HG03439 (cell line): ENCODE results near the gene DNAH10.

Experiments used
- ATAC-seq: cut with Tn5 transposase; IDR thresholded peaks from one replicate; pipeline ENCODE4 v1.9.1; 2021; ENCODE audit warnings: mild to moderate bottlenecking, moderate library complexity; ENCODE audit not compliant: unreplicated experiment

The DNAH10 gene

GRCh38 chr12:123928274-123928865 lies 166.3 kb downstream of the DNAH10 start:
- no peak for ATAC-seq

DNA sequence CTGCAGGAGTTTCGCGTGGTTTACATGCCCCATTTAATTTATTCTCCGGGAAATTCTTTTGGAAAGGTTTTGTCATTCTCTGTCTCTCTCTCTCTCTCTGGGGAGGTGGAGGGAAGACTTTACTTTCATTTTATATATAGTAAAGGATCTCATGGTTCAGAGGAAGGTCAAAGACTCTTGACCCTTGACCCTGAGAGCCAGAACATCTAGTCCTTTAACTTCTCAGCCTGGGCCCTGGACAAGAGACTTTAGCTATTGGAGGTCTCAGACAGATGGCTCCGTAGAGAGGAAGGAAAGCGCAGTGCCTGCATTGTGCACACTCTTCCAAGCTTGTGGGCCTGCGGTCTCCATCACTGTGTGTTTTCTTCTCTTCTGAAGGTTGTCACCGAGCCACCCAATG lies 166.8 kb downstream of the DNAH10 start:
- ATAC-seq = no peak

DNA sequence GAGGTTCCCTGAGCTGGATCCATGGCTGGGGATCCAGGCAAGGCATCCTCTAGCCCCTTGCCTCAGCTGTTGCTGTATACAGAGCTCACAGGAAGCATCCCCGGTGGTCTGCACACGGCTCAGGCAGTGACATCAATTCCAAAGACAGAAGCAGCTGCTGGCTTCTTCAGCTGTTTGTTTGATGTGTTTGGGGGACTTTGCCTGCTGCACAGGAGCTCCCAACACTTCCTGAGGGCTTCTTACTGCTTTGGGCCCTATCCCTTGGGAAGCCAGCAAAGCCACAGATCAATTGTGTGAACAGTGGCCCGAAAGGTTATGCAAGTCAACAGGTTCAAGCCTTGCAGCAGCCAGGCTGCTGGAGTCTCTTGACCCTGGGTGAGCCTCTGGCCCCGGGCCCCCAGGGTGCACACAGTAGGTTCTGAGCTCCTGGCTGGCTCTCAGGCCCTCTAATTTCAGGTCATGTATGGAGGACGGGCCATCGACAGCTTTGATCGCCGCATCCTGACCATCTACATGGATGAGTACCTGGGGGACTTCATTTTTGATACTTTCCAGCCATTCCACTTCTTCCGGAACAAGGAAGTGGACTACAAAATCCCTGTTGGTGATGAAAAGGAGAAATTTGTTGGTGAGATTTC lies 168.0 kb downstream of the DNAH10 start:
- ATAC-seq = no peak

DNA sequence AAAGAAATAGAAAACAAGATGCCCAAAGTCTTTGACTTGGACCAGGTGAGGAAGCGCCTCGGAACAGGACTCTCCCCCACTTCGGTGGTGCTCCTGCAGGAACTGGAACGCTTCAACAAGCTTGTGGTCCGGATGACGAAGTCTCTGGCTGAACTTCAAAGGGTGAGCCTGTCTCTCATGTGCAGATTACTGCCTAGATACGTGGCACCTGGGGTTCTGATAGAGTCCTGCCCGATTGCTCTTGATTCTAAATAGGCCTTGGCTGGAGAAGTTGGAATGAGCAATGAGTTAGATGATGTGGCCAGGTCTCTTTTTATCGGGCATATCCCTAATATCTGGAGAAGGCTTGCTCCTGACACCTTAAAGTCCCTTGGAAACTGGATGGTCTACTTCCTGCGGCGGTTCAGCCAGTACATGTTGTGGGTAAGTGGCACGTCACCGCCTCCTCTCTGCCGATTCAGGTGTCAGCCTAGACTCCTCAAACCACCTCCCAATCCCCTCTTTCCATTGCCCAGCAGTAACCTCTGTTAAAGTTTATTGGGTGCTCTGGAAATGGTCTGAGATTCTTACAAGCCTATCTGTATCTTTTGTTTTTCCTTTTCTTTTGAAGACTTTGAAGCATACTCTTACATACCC lies 169.7 kb downstream of the DNAH10 start:
- no peak for ATAC-seq

- ATAC-seq = no peak
These were observed 171.1 kb downstream of the DNAH10 start for GRCh38 chr12:123933214-123933613.

GRCh38 chr12:123934016-123934620 lies 172.0 kb downstream of the DNAH10 start:
- ATAC-seq = no peak

DNA sequence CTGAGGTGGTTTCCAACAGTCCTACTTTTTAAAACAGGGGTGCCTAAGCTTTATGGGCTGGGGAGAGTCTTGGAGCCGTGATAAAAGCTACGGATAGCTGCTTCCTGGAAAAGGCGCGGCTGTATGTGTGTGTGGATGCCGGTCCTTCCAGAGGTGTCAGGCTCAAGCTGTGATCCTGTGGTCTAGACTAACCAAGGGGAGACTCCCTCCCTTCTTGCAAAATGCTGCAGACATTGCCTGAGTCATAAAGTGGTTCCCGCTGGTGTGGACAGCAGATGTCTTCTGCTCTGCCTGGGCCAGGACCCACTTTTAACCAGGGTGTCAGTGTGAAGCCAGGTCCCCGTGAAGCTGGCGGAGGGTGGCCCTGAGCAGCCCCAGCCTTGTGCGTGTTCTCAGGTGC lies 172.7 kb downstream of the DNAH10 start:
- ATAC-seq = no peak

DNA sequence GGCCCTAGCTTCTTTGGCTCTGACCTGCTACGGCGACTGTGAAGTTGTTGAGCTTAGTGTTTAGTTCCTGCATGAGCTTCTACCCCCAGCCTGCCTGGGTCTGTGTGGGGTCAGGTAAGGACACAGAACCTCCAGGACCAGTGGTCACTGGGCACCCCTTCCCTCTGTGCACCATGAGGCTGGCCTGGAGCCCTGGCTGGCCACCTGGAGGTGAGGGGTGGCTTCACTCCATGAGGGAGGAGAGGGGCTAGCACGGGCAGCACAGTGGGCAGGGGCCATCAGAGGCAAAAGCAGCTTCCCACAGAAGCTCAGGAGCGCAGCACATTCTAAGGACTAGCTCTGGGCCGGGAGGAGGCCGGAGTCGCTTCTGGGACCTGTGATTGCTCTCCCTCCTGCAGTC lies 173.9 kb downstream of the DNAH10 start:
- ATAC-seq = no peak

DNA sequence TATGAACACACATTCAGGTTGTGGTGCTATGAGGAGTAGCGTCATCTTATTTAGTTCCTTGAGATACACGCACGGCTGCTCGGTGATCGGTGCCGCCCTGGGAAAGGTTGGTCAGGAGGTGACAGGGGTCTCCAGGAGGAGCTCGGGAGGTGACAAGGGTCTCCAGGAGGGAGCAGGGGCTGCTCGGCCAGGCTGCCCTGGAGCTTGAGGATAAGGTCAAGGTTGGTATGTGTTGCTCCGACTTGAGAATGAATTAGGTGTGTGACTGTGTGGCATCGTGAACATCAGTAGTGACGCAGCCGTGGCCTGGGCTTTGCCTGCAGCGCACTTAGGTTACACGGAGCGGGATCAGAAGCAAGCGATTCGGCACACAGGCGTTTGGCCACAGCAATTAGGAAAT lies 174.4 kb downstream of the DNAH10 start:
- ATAC-seq = no peak

DNA sequence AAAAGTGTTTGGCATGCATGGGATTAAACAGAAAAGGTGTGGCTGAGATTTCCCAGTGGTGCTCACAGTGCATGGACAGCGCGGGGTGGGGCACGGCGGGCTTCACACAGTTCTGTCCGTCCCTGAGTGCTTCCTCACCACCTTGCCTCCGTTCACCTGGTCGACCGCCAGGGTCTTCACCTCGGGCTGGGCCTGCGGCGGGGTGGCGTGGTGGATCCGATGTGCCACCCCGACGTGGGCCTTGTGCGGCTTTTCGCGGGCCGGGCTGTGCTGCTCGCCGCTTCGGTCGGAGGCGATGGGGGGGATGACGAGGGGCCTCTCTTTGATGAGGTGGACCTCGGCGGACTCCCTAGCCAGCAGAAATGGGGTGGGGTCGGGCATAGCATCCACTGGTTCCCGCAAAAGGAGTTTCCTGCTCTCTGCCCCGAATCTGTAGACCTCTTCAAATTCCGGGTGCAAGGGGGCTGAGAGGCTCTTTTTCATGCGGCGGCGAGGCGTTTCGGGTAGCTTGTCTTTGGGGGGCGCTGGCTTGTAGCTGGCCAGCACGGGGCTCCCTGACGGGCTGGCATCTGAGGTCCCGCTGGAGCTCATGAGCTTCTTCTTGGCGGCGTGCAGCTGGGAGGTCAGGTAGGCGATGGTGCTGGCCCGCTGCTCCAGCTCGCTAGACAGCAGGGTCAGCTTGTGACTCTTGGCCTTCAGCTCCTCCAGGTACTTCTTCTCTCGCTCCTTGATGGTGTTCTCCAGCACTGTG lies 175.0 kb downstream of the DNAH10 start:
- ATAC-seq = no peak

GRCh38 chr12:123937707-123938591 lies 175.8 kb downstream of the DNAH10 start:
- ATAC-seq = no peak

DNA sequence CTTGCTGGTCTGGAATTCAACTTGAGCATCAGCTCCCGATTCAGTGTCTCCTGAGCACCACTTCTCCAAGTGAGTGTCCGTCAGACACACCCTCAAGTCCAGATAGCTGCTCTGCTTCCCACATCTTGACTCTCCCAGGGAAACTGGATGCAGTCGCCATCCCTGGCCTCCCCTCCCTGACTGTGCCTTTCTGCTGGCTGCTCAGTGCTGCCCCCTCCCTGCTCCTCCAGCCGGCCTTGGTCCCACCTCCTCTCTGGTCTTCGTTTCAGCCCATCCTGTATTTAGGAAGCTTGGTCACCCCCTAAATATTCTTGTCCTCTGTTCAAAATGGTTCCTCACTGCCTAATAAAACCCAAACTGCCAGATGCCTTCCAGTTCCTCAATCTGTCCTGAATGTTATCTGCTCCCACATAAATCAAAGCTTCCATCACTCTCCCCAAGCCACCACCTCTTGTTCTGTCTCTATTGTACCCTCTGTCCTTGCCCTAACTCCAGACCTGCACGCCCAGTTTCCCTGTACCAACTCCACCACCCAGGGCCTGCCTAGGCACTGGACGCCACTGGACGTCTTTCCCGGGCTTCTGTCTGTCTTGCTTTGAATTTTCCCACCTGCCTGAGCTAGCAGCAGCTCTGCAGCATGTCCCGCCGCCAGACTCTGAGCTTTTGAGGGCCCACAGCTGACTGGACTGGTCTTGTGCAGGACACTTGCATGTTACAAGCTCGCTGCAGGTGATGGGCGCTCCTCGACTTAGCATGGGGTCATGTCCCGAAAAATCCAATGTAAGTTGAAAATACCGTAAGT lies 176.8 kb downstream of the DNAH10 start:
- ATAC-seq = no peak

- ATAC-seq = no peak
These were observed 177.9 kb downstream of the DNAH10 start for GRCh38 chr12:123939716-123940626.

DNA sequence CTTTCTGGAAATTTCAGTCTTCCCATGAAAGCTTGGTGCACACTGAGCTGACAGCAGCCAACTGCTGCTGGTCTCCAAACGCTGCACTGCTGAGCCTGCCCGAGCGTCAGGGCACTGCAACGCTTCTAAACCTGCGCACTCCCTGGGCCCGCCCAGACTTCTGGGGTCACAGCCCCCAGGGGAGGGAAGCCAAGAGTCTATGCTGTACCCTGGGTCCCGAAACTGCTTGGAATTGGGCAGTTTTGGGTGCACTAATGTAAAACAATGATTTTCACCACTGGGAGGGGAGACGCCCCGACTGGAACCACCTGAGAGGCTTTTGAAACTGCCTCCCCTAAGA lies 178.5 kb downstream of the DNAH10 start:
- ATAC-seq = no peak

- no peak for ATAC-seq
These were observed 178.9 kb downstream of the DNAH10 start for GRCh38 chr12:123941000-123941399.

DNA sequence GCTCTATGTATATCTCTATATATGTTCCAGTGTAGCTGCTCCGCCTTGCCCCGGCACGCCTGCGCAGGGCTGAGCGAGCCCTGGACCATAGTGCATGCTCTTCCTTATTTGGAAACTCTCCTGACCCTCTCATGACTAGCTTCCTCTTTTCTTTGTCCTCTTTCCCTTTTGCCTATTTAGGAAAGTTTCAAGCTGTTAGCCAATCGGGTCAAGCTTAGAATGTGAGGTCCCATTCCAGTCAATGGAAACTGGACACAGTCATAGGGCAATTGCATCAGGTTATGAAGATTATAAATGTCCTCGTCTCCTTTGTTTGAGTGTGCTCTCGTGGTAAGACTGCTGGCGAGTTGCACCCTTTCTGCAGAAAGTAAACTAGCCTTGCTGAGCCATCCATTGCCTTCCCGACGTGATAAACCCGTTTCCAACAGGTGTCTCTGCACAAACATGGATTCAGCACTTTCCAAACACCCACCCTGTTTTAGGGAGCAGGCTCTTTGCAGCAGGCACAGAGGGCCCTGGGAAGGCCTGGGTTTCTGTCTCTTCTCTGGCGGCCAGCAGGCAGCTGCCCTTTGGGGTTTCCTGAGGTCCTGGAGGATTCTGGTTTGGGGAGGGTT lies 179.6 kb downstream of the DNAH10 start:
- no peak for ATAC-seq

- no peak for ATAC-seq
These were observed 180.1 kb downstream of the DNAH10 start for GRCh38 chr12:123942238-123942653.
